ENCODE measurements around the gene KRTAP10-3.
"Not testable (repeated sequence)": the region's sequence is repeated elsewhere in the genome, so short reads cannot be mapped to it uniquely, and the experiment has no call there.

KRTAP10-3 gene

DNA sequence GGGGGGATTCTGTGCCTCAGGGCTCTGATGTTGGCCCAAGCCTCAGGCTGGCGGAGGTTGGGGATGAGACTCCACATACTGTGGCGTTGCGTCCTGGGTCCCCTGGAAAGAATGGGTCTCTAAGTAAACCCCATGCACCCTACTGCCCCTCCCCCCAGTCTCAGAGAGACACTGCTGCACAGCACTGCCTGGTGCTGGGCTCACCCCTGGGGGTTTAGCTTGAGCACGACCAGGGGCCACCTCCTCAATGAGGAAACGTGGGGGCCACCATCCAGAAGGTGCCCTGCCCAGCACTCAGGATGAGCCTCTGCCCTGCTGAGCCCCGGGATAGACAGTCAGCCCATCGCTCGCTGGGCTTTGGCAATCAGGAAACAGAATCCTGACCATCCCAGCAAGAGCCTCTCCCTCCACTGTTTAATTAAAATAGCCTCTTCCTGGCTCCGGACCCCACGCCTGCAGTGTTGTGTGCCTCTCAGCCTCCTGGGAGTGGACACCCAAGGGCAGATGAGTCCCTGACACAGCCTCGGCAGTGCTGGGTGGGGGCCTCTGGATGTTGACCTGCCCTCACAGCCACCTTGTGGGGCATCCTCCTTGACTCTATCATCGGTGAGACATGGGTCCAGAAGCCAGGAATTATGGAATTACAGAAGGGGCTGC is 11.4 kb upstream of the KRTAP10-3 start:
- DNase-seq = no peak

GRCh38 chr21:44568667-44569556 is 10.3 kb upstream of the KRTAP10-3 start:
- DNase-seq = no peak

- no peak for DNase-seq
Observed at GRCh38 chr21:44568261-44568660, 9.7 kb upstream of the KRTAP10-3 start.

- no peak for DNase-seq
Observed at GRCh38 chr21:44567481-44568171, 9.0 kb upstream of the KRTAP10-3 start.

DNA sequence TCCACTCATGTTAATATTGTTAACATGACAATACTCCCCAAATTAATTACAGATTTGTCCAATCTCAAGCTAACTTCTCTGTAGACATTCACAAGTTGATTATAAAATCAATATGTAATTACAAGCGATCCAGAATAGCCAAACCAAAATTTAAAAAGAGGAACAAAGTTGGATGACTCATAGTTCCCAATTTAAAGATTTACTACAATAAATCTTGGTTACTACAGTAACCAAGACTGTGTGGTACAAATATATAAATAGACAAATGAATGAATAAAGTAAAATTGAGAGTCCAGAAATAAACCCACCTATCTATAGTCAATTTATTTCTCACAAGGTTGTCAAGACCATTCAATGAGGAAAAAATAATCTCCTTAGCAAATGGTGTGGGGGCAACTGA is 7.8 kb upstream of the KRTAP10-3 start:
- no peak for DNase-seq

DNA sequence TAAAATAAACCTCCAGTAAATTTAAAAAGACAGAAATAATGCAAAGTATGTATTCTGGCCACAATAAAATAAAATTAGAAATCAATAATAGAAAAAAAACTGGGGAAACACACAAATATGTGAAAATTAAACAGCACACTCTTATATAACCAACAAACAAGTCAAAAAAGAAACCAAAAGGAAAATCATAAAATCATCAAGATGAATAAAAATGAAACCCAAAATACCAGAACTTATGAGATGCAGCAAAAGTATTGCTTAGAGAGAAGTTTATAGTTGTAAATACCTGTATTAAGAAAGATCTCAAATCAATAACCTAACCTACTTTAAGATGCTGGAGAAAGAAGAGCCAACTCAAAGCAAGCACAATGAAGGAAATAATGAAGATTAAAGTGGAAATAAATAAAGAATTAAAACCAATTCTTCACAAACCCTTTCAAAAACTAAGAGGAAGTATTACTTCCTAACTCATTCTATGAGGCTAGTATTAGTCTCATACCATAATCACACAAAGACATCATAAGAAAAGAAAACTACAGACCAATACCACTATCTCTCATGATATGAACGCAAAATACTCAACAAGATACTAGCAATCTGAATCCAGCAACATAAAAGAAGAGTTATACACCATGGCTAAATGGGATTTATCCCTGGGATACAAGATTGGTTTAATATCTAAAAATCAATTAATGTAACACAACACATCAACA is 6.4 kb upstream of the KRTAP10-3 start:
- DNase-seq = no peak

GRCh38 chr21:44564099-44564498 is 5.5 kb upstream of the KRTAP10-3 start:
- DNase-seq = no peak

DNA sequence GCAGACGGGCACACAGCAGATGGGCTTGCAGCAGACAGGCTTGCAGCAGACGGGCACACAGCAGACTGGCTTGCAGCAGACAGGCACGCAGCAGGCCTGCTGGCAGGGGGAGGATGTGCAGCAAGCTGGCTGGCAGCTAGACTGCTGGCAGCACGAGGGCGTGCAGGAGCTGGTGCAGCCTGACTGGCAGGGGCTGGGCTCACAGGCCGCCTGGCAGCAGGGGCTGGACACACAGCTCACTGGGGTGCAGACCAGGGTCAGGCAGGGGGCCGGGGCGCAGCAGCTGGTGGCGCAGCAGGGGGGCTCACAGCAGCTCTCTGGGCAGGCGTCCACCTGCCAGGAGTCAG is 293 bp downstream of the KRTAP10-3 start:
- DNase-seq = not testable (repeated sequence)

GRCh38 chr21:44557491-44558328 is 885 bp downstream of the KRTAP10-3 start:
- no peak for DNase-seq

- no peak for DNase-seq
Observed at GRCh38 chr21:44556879-44557278, 1.7 kb downstream of the KRTAP10-3 start.

GRCh38 chr21:44555200-44555875 is 3.3 kb downstream of the KRTAP10-3 start:
- DNase-seq = no peak

GRCh38 chr21:44552681-44553080 is 5.9 kb downstream of the KRTAP10-3 start:
- DNase-seq = no peak

GRCh38 chr21:44552136-44552535 is 6.5 kb downstream of the KRTAP10-3 start:
- DNase-seq = no peak

DNA sequence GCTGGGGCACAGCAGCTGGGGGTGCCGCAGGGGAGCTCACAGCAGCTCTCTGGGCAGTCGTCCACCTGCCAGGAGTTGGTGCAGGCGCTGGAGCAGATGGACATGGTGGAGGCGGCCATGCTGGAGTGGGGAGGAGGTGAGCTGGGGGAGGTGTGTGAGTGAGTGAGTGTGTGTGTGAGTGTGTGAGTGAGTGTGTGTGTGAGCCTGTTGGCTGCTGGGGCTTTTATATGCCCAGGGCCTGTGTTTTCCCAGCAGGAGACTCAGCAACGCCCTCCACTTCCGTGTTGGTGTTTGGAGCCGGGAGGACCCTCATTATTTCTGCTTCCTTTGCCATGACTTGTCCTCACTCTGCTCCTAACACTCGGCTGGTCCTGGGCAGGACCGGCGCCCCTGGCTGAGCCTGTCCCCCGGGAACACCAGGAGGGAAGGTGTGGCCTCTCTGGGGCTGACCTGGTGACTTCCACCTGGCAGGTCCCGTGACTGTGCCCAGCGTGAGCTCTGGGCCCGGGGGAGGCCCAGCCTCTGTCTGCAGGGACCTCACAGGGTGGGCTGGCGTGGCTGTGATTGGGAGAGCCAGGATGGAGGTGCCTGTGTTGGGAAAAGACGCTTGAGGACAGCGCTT is 7.1 kb downstream of the KRTAP10-3 start, which contains the start of gene KRTAP10-2:
Gene KRTAP10-2 (minus strand): TSS at position 166 of the 622 bp plus-strand sequence. CDS start 47 bp downstream, at position 119.
- no peak for DNase-seq

- DNase-seq = no peak
Observed at GRCh38 chr21:44550807-44551206, 7.8 kb downstream of the KRTAP10-3 start.

DNA sequence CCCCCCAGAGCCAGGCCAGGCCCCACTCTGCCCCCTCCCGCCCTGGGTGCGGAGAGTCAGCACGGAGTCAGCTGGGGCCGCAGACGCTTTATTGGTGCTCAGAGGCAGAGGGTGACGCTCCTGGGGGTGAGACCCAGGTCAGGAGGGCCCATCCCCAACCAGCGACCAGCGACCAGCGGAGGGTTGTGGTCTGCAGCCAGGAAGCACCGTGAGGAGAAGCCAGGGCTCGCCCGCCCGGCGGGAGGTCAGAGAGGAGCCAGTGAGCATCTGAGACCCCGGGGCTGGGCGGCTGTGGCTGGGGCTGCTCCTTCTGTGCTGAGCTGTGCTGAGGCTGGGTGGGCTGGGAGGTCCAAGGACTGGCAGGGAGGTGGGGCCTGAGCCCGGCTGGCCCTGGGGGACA is 8.3 kb downstream of the KRTAP10-3 start:
- DNase-seq = not testable (repeated sequence)

DNA sequence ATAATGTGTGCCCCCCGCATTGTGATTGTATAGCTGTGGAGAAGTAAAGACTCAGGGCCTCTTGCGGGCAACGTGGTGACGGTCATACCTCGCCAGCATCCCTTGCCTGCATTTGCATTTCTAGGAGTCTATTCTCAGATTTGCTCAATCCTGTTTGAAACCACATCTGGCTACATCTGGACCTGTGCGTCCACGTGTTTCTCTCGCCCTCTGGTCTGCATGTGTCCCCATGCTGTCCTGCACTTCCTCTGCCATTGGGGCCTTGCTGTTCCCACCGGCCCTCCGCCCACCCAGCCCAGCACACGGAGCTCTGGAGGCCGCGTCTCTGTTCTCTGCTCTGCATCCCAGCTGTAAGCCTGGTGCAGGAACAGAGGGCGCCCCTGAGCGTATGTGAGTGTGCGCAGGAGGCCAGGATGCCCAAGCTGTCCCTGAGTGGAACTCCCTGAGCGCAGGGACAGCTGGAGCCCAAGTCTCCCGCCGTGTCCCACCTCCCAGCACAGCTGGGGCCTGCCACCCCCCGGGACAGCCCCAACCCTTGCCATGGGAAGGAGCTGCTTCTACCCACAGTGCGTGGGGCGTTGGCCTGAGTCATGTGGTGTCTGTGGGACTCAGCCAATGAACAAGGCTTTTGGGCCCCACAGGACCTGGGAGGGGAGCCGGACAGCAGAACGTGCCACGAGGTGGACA is 8.9 kb downstream of the KRTAP10-3 start:
- DNase-seq = no peak

- no peak for DNase-seq
Observed at GRCh38 chr21:44548922-44549321, 9.7 kb downstream of the KRTAP10-3 start.

DNA sequence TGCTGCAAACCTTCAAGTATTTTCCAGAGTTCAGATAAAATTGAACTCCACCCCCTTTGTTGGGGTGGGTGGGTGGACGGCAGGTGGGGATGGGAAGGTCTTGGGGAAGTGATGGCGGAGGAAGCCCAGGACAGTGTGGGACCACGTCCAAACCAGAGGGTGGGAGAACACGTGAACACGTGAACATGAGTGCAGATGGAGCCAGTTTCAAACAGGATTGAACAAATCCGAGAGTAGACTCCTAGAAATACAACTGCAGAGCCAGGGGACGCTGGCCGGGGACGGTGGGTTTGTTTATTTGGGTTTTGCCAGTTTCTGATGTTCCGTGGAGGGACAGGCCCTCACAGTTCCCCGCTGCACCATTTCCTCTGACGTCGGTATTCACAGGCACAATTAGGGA is 10.2 kb downstream of the KRTAP10-3 start:
- no peak for DNase-seq

- DNase-seq = peak; percentile 44 to 45
Observed at GRCh38 chr21:44547656-44548331, 10.8 kb downstream of the KRTAP10-3 start.

Measured in CD4-positive, alpha-beta T cell treated with Interleukin-1 beta for 1 hour (primary cell).